HG03103 (cell line): ENCODE measurements around the gene RPS2.
A peak's percentile ranks its signal among the peaks of the same experiment; 100 is the strongest.
"Not testable (repeated sequence)": the region's sequence is repeated elsewhere in the genome, so short reads cannot be mapped to it uniquely, and the experiment has no call there.

ENCODE experiments used
- ATAC-seq: cut with Tn5 transposase; IDR thresholded peaks from one replicate; pipeline ENCODE4 v1.9.1; 2021; ENCODE audit warnings: low read depth; ENCODE audit not compliant: unreplicated experiment

The RPS2 gene

DNA sequence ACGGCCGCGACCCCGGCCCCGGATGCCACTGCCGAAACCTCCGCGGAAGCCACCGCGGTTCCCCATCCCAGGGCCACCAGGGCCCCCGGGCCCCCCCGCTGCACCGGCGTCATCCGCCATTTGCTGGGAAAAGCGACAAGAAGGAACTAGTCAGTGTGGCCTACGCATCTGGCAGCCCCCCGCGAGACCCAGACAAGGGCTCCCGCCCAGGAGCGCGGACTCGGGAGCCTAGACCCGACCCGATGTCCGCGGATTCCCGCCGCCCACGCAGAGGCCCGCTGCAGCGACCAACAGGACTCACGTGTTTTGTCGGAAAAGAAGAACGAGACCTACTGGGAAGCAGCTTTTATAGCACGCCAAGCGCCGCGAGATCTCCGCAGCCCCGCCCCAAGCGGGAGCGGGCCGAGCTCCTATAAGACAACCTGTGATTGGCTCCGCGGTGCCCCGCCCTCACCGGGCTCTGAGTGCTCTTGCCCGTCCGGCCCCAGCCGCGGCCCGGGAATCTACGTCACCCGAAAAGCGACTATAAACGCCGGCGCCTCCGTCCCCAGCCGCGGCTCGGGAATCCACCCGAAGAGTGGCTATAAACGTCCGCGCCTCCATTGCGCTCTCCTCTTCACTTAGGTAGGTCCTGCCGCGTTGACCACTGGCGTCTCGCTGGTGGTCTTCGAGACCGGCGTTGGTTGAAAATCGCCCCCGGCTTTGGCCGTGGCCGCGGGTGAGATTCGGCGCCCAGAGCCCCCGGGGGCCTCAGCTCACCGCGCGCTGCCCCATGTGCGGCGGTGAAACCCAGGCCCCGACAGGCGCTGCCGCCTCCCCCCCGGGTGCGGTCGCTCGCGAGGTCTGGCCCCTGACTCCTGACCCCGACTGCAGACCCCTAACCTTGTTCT lies at the start of gene RPS2:
TSS of gene RPS2 (minus strand) at position 321 of the 890 bp plus-strand sequence. CDS start at position 120, 201 bp downstream.
- ATAC-seq, result peak; percentile 75

DNA sequence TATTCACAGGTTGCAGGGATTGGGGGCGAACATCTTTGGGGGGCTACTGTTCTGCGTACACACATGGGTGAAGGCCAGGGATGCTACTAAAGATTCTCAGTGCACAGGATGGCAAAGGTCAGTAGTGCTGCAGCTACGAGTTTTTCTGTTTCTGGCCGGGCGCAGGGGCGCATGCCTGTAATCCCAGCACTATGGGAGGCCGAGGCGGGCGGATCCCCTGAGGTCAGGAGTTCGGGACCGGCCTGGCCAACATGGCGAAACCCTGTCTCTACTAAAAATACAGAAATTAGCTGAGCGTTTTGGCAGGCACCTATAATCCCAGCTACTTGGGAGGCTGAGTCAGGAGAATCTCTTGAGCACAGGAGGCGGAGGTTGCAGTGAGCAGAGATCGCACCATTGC lies 48.9 kb upstream of the RPS2 start:
- ATAC-seq, result no peak

DNA sequence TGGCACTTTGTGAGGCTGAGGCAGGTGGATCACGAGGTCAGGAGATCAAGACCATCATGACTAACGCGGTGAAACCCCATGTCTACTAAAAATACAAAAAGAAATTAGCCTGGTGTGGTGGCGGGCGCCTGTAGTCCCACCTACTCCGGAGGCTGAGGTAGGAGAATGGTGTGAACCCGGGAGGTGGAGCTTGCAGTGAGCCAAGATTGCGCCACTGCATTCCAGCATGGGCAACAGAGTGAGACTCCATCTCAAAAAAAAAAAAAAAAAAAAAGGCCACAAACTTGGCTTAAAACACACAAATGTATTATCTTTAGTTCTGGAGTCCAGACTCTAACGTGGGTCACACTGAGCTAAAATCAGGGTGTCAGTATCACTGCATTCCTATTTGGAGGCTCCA lies 47.1 kb upstream of the RPS2 start:
- not testable (repeated sequence) for ATAC-seq

DNA sequence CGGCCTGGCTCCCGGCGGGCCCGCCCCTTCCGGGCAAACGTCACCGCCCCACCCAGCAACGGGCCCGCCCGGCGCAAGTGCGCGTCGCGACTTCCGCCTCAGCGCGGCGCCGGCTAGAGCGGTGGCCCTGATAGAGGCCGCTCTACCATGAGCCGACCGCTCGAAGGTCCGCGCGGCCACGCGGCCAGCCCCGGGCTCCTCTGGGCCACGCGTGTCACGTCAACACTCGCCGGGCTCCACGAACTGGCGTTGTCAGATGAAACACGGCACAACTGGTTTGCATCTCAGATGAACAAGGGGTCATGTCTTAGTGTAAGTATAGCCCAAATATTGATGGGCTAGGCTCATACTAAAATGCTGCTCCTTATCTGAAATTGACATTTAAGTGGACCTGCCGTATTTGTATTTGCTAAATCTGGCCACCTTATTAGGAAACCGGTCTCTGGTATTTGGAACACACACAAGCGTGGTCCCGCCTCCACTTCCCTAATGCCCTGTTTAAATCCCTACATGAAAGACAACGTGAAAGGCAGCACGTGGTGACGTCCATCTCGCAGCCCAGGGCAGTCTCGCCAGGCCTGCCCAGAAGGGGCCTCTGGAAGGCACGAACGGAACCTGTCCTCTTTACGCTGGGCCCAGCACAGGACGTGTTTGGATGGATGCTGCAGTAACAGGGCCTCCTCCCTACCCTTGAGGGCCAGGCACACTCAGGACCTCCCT lies 45.3 kb upstream of the RPS2 start, which contains the start of gene ZNF598:
TSS of gene ZNF598 (minus strand) at position 31 of the 720 bp plus-strand sequence.
- ATAC-seq, result peak; percentile 82

DNA sequence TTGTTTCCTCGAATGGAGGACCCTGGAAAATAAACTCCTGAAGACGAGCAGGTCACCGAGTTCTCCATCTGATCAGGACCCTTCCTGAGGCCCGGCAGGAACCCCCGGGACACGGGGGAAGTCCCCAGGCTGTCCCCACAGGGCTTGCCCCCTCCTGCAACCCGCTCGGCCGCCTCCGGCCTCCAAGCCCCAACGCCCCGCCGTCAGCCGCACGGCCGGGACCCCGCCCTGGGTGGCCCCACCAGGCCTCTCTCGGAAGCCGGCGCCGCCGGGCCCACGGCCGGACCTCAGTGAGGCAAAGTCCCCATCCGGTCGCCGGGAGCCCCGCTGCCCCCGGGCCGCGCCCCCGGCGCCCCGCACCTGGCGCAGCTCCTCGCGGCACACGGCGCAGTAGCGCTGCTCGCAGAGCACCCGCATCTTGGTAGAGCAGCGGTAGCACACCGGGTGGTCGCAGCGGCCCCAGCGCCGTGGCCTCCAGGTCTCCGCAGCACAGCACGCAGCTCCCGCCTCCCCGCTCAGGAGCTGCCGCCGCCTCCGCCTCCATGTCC lies 44.6 kb upstream of the RPS2 start:
- ATAC-seq, result peak; percentile 22

DNA sequence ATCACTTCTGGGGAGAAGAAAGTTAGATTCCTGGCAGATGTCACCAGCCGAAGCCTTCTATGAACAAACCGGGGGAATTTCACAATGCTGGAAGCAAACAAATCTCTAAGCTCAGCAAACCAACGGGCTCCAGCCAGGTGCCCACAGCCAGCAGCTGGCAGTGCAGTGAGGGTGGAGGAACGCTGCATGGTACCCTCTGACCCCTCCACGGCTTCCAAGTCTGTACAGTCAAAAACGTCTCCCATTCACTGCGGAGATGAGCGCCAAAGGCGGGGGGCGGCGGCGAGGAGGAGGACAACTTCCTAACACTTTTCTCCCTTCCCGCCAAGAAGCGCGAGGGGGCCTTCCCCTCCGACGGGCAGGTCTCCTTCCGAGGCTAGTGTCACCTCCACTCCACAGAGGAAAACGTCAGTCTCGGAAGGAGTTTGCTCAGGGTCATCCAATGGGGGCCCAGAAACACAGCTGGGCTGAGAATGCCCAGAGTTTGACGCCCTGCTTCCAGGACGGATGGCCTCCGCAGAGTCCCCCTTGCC lies 44.1 kb upstream of the RPS2 start:
- no peak for ATAC-seq

DNA sequence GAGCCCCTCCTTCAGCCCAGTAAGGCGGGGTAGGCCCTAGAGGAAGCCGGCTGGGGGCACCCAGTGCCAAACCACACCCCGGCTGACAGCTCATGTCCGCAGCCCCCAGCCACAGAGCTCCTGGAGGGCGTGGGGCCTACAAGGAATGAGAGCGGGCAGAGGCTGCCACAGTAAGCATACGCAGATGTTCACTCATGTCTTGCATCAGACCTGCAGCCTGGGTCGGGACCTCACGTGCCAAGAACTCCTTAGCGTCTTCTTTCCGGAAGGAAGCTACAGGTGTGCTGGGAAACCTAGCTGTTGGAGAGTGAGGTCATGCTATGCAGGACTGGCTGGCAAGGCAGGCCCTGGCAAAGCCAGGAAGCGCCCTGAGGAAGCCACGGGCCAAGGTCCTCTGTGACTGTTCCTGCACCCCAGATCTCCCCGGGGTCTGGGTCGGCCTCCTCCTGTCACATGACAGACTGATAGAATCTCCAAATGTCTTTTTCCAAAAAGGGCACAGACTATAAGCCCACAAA lies 43.4 kb upstream of the RPS2 start:
- no peak for ATAC-seq

DNA sequence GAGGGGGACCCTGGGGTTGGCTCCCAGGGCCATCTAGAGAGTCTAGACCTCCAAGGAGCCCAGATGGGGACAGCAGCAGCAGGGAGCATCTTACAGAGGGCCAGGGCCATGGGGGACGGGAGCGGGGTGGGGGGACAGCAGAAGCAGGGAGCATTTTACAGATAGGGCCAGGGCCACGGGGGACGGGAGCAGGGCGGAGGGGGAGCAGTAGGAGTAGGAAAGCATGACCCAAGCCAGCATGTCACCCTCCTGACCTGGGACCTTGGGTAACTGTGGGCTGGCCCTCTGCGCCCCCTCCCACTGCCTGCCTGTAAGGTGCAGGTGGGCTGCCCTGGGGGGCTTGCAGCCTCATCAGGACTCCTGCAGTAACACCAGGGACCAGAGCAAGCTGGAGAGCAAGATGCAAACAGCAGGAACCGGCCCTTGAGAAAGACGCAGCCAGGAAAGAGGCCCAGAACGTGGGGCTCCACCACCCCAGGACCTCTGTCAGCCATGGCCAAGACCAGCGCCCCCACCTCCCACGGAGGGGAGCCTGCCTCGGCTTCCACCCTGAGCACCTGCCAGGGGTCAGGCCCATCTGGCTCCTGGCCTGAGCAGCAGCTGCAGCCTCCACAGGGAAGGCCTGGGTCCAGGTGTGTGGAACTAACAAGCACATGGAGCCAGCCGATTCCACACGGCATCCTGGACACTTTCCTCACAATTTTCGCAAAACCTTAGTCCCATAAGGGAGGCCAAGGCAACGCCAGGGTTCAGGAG lies 42.6 kb upstream of the RPS2 start:
- no peak for ATAC-seq

DNA sequence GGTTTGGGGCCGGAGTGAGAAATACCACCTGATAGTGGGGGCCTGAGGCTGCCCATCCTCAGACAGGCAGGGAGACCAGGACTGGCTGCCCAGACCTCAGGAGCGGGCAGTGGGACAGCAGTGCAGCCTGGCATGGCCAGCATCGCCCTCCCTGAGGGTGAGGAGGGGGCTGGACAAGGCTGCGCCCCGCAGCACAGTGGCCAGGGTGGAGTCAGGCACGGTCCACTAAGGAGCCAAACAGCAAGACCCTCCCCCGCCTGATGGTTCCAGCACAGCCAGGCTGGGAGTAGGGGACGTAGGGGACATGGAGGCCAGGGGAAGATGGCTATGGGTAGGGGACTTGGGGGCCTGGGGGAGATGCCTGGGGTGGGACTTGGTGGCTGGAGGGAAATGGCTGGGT lies 41.7 kb upstream of the RPS2 start:
- ATAC-seq, result no peak

DNA sequence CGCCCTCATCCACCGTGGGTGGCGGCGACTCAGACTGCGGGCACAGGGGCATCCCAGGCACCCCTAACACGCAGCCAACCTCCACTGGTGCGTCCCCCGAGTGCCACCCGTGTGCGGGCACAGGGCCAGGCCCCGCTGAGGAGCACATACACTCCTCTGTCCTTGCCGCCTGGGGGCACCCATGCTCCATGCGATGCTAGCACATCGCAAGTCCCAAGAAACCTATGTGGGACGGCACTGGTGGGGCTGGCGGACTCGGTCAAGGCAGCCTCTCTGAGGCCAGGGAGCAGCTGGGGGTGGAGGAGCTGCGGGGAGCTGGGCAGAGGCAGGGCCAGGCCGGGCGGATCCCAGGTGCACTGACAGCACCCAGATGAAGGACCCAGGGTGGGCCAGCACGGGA lies 41.0 kb upstream of the RPS2 start:
- no peak for ATAC-seq

DNA sequence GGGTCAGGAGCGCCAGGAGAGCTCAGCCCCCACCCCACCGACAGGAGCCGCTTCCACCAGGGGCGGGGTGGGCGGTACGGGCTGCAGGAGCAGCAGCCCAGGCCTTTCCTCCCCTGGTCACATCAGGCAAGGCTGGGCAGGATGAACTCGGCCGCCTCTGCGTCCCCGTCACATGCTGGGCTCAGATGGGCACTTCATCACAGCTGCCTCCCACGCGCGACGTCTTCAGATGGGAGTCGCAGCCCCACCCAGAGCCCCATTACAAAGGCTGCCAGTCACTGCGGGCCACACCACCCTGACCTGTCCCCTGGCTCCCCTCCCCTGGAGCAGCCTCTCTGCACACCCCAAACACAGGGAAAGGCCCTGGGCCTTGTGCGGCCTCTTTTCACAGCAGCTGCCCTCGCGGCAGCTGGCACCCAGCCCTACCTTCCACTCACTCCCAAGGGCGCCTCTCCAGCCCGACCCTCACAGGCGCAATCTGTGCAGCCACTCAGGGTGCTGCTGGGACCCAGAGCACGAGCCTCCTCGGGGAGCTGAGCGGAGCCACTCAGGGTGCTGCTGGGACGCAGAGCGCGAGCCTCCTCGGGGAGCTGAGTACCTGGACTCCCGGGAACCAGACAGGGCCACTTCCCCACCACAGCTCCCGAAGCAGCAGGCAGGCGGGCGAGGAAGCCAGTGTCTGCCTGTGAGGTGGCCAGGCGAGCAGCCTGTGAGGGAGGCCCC lies 40.3 kb upstream of the RPS2 start:
- no peak for ATAC-seq

DNA sequence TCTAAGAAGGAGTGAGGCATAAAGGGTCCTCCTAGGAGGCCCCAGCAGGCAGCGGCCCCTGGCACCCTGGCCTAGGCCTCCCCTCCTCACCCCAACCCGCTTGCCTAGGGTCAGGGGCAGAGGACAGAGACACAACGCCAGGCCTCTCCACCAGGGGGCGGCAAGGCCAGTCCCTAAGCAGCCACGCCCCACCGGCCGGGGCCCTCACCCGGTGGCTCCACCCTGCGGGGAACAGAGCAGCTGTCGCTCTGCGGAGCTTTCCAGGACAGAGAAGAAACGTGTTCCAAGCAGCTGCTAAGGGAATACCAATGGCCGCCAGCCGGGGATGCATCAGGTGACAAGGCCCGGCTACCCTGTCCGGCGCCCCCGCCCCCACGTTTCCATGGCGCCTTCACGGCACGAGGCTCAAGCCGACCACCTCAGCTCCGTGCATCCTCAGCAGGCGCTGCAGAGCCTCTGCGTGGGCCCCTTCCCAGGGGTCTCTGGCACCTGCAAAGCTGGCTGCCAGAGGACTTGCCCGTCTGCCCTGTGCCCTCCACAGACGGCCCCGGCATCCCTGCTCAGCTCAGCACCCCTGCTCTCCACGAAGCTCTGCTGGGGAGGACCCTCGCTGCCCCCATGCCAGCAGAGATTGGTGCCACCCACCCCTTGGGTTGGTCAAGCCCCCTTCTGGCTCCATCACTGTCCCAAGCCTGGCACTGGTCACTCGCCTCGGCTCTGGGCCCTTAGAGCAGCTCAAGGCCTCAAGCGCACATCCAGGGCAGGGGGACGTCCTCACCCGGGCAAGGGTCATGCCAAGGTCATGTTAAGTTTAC lies 39.4 kb upstream of the RPS2 start:
- peak; percentile 56 for ATAC-seq

DNA sequence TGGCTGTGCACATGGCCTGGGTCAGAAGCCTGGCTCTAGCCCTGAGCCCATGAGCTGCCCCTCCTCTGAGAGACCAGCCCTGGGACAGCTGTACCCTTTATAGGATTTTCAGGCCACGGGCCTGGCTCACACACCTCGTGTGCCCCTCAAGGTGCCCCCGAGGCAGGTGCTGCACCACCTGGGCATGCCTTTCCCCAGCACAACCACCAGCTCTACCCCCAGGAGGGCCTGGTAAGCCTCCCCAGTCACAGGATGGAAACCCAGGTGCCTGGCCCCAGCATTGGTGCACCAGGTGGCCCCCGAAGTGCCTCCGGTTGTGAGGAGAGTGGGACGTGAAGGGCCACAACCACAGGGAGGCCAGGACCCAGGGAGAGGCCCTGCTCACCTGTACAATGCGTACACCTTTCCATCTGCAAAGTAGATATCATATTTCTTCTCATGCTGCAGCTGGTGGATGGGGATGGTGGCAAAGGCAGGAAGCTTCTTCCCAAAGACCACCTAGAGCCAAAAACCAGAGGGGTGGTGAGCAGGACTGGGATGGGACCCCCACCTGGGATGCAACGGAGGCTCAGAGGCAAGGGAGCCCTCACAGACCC lies 38.7 kb upstream of the RPS2 start:
- no peak for ATAC-seq

DNA sequence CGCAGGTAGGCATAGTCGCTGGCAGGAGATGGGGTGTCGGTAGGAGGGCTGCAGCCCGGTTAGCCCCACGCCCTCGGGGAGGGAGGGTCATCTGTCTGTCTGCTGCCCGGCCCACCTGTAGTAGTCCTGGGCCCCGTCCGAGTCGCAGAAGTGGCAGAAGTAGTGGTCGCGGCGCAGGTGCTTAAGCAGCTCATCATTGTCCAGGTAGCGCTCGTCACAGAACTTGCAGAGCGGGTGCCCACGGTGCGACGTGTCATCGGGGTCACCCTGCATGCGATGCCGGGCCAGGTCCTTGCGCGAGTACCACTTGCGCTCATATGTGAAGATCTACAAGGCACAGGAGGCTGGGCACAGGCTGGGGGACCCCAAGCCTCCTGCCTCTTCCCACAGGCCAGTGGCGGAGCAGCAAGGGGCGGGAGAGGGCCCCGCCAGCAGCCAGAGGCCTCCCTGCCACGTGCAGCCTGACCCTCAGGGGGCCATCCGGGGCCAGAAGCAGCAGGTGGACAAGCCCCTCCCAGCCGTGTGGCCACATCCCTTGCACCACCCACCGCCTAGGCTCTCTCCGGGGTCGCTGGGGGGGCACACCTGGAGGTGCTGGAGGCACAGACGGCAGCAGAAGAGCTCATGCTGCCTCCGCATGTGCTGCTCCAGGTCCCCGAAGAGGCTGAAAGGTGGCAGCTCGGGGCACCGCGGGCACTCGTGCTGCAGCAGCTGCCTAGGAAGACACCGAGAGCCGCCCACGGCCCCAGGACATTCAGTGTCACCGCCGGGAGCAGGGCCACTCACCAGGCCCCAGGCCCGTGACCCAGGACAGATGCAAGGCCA lies 38.0 kb upstream of the RPS2 start:
- ATAC-seq, result no peak

DNA sequence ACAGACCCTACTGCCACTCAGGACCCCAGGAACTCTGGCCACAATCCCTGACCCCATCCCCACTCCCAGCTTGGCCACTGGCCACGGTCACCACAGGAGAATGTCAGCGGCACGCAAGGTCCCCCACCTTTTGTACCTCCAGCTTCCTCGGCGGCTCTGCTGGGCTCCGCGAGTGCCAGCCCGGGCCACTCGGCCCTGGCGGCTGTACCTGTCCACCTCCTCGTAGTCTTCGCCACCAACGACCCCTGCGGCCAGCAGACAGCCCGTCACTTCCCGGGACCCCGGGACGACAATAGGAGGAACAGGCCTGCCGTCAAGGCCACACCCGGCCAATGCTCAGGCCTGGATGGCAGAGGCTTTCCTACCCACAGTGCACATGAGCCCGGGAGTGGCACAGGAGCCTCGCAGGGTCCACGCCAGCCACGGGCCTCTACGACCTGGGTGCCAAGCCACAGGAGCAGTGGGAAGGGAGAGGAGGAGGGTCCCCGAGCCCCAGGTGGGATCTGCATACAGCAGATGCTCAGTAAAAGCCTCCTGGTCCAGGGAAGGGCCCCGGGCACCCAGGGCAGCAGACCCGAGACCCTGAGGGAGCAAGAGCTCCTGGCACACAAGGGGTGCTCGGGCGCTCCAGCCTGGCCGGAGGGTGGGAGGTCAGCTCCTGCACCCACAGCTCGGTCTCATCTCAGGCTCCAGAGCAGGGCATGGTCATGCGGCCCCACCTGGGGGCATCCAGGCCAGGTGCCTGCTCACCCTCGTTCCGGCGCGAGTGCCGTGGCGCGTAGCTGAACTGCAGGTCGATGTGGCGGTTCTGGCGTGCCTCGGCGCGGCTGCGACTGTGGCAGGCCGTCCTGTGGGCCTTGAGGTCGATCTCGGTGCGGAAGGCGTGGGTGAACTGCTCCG lies 37.1 kb upstream of the RPS2 start:
- no peak for ATAC-seq

DNA sequence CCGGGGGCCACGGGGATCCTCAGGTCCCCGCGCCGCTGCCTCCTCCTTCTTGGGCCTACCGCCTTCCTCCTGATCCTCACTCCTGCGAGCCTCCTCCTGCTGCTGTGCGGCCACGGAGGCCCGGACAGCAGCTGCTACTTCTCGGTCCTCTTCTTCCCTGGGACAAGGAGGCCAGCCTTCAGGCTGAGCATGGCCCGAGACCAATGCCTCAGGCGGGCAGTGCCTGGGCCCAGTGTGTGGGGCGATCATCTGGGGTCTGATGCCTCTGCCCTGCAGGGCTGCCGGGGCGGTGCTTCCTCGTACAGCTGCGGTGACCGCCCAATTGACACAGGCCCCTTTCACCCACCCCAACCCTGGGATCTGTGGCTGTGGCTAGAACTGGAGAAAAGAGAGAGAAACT lies 36.4 kb upstream of the RPS2 start:
- ATAC-seq, result no peak
